Coronary artery (tissue), 2 donors: ENCODE results near the gene CDHR5.

Source experiments
- DNase-seq: peaks from one replicate; pipeline ENCODE4 v3.0.0-alpha.2; 2017; ENCODE audit warnings: low spot score
- H3K27ac ChIP-seq, 2 donors: fragments of 200-600 bp; sonication (generic); one replicate each; pipeline ENCODE4 v1.5.1; 2016 to 2019
- H3K4me3 ChIP-seq: fragments of 200-600 bp; sonication (generic); 2 replicates; pipeline ENCODE4 v1.5.1; 2016; ENCODE audit warnings: mild to moderate bottlenecking, moderate library complexity
- CTCF ChIP-seq: fragments of 200-600 bp; sonication (generic); IDR thresholded peaks from one replicate; pipeline ENCODE4 v1.5.1; 2019; ENCODE audit warnings: antibody characterized with exemption

The CDHR5 gene

GRCh38 chr11:608791-609251 lies 15.9 kb downstream of the CDHR5 start:
- no peak for DNase-seq
- TF ChIP-seq CTCF: no peak
- no peak overlapping the region for H3K27ac ChIP-seq

GRCh38 chr11:607971-608659 lies 16.6 kb downstream of the CDHR5 start:
- no peak overlapping the region for H3K27ac ChIP-seq
- no peak for DNase-seq
- no peak for TF ChIP-seq CTCF
- H3K4me3 ChIP-seq: no peak overlapping the region

More at GRCh38 chr11:608791-609251, 15.9 kb downstream of the CDHR5 start:
- H3K4me3 ChIP-seq: no peak overlapping the region

GRCh38 chr11:607020-607780 lies 17.6 kb downstream of the CDHR5 start:
- Histone ChIP-seq H3K27ac (no peak overlapping the region), H3K4me3 (no peak overlapping the region)
- no peak for DNase-seq
- TF ChIP-seq CTCF: no peak

GRCh38 chr11:606245-606644 lies 18.5 kb downstream of the CDHR5 start:
- DNase-seq: no peak
- Histone ChIP-seq H3K4me3 (no peak overlapping the region), H3K27ac (peak overlapping the region in 1 of 2 donors; percentile 40)
- TF ChIP-seq CTCF: no peak

- Histone ChIP-seq H3K4me3 (no peak overlapping the region), H3K27ac (peak overlapping the region in 1 of 2 donors; percentile 40)
- DNase-seq: no peak
- no peak for TF ChIP-seq CTCF
These were observed 19.2 kb downstream of the CDHR5 start for GRCh38 chr11:605286-606129.

- no peak for TF ChIP-seq CTCF
- Histone ChIP-seq H3K27ac (no peak overlapping the region), H3K4me3 (no peak overlapping the region)
- DNase-seq: no peak
These were observed 21.6 kb downstream of the CDHR5 start for GRCh38 chr11:603154-603553.
